Astrocyte (in vitro differentiated cells and primary cell): ENCODE results near the gene CHST11. TPM values are rescaled to one million over a fixed set of nuclear protein-coding genes. Genes with fewer than 3 reads are reported as not detected.
A peak's percentile ranks its signal among the peaks of the same experiment; 100 is the strongest.

Experiments used
- DNase-seq: peaks from one replicate; pipeline ENCODE4 v3.0.0-alpha.2; 2010; ENCODE audit warnings: low read depth
- FAIRE-seq: peaks from 2 replicates; lab custom pipeline; 2011; peaks lifted over from hg19 to GRCh38; lab: Jason Lieb, UNC
- H2AFZ ChIP-seq: 2 replicates; pipeline ENCODE4 v1.6.0; 2012; ENCODE audit warnings: low read depth, low read length, inconsistent platforms
- H3K27ac ChIP-seq: 2 replicates; pipeline ENCODE4 v1.5.1; 2011; ENCODE audit warnings: low read depth, low read length, inconsistent platforms
- H3K27me3 ChIP-seq: 2 replicates; pipeline ENCODE4 v1.6.0; 2011; ENCODE audit warnings: low read length, inconsistent platforms; ENCODE audit not compliant: insufficient read depth
- H3K36me3 ChIP-seq: 2 replicates; pipeline ENCODE4 v1.5.1; 2011; ENCODE audit warnings: low read length, inconsistent platforms; ENCODE audit not compliant: insufficient read depth
- H3K4me1 ChIP-seq: 2 replicates; pipeline ENCODE4 v1.5.1; 2011; ENCODE audit warnings: low read length, inconsistent platforms; ENCODE audit not compliant: insufficient read depth
- H3K4me2 ChIP-seq: 2 replicates; pipeline ENCODE4 v1.6.0; 2012; ENCODE audit warnings: low read length, inconsistent platforms
- H3K4me3 ChIP-seq: 2 replicates; pipeline ENCODE4 v1.5.1; 2011; ENCODE audit warnings: low read depth, mild to moderate bottlenecking, low read length, inconsistent platforms; ENCODE audit not compliant: insufficient read depth
- H3K79me2 ChIP-seq: 2 replicates; pipeline ENCODE4 v1.6.0; 2012; ENCODE audit warnings: mild to moderate bottlenecking, low read length, inconsistent platforms; ENCODE audit not compliant: insufficient read depth
- H3K9ac ChIP-seq: 2 replicates; pipeline ENCODE4 v1.6.0; 2012; ENCODE audit warnings: mild to moderate bottlenecking, low read length, inconsistent platforms
- H3K9me3 ChIP-seq: 2 replicates; pipeline ENCODE4 v1.5.1; 2012; ENCODE audit warnings: low read depth, mild to moderate bottlenecking, low read length, inconsistent platforms; ENCODE audit not compliant: insufficient read depth
- H4K20me1 ChIP-seq: 2 replicates; pipeline ENCODE4 v1.6.0; 2012; ENCODE audit warnings: low read length, inconsistent platforms; ENCODE audit not compliant: insufficient read depth
- H3K27ac Mint-ChIP-seq: one replicate; pipeline ENCODE4 v1.8.0; 2021; ENCODE audit warnings: mild to moderate bottlenecking, mixed read lengths; ENCODE audit not compliant: unreplicated experiment
- H3K27me3 Mint-ChIP-seq: one replicate; pipeline ENCODE4 v1.8.0; 2021; ENCODE audit warnings: low read depth, mixed read lengths; ENCODE audit not compliant: unreplicated experiment
- H3K36me3 Mint-ChIP-seq: one replicate; pipeline ENCODE4 v1.8.0; 2021; ENCODE audit warnings: low read depth, mixed read lengths; ENCODE audit not compliant: unreplicated experiment
- H3K4me1 Mint-ChIP-seq: one replicate; pipeline ENCODE4 v1.8.0; 2021; ENCODE audit warnings: low read depth, mixed read lengths; ENCODE audit not compliant: unreplicated experiment
- H3K4me3 Mint-ChIP-seq: one replicate; pipeline ENCODE4 v1.8.0; 2021; ENCODE audit warnings: mild to moderate bottlenecking, moderate library complexity, mixed read lengths; ENCODE audit not compliant: unreplicated experiment
- H3K9me3 Mint-ChIP-seq: one replicate; pipeline ENCODE4 v1.8.0; 2021; ENCODE audit warnings: mild to moderate bottlenecking, mixed read lengths; ENCODE audit not compliant: unreplicated experiment
- EZH2 ChIP-seq: IDR thresholded peaks from 2 replicates; pipeline ENCODE4 v1.6.1; 2012; ENCODE audit warnings: mild to moderate bottlenecking, low read length, inconsistent platforms; ENCODE audit not compliant: insufficient read depth
- total RNA-seq: library from RNA; stranded (reverse); gene quantifications from 2 replicates; pipeline ENCODE4 v1.2.1, GENCODE V29; 2021
- TF ChIP-seq, protein P1 (sequence below): IDR thresholded peaks from 2 replicates; pipeline ENCODE4 v1.5.1; 2011; ENCODE audit warnings: low read depth, mild to moderate bottlenecking, inconsistent platforms, low read length, moderate library complexity; ENCODE audit not compliant: insufficient read depth

Gene CHST11
- total RNA-seq, 1 donor from 2014 or later: 30.2 TPM

DNA sequence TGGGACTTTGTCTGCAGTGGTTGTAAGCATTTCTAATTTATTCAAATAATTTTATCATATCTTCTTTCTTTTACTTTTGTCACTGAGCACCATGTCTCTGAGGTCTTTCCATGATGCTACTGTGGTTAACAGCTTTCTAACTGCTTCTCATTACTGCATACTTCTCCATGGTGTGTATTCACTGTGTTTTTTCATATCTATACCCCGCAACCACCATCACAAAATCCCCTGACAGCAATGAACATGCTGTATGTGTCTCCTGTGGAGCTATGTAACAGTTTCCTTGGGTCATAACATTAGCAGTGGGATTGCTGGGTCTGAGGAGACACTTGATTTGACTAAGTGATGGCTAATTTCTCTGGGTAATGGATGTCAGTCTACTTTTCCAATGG lies 29.2 kb upstream of the CHST11 start:
- H3K27me3 Mint-ChIP-seq: peaks cover 13% of the 10 kb centered on the region
- H3K4me1 Mint-ChIP-seq: peaks cover 12% of the 10 kb centered on the region
- no peak for FAIRE-seq

DNA sequence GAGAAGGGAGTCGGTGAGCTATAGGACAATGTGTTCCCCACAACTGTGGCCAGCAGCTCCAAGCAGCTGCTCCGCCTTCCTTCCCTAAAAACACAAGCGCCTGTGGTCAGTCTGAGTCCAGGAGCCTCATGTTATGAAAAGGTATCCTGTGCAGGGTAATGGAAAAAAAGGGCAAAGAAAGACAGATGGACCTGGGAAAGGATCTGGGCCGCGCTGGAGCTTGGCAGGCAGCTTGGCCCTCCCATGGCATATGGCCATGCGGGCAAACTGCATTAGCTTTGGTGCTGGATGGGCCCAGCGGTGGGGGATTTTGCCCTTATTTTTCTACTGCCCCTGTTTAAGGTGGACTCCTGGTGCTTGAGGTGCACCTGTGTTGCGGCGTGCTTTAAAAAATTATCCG lies 23.7 kb upstream of the CHST11 start:
- H3K36me3 ChIP-seq: no peaks in the 10 kb centered on the region
- no peaks in the 10 kb centered on the region for H3K4me1 ChIP-seq
- no peak overlapping the region for H3K27ac ChIP-seq
- H3K79me2 ChIP-seq: no peaks in the 10 kb centered on the region
- no peak for FAIRE-seq
- no peak overlapping the region for H3K9ac ChIP-seq
- peaks cover 37% of the 10 kb centered on the region for H3K27me3 ChIP-seq
- H4K20me1 ChIP-seq: no peaks in the 10 kb centered on the region
- Mint-ChIP-seq H3K36me3 (no peaks in the 10 kb centered on the region), H3K9me3 (no peaks in the 10 kb centered on the region), H3K27ac (no peak overlapping the region), H3K4me3 (no peak overlapping the region), H3K4me1 (no peaks in the 10 kb centered on the region), H3K27me3 (peaks cover 24% of the 10 kb centered on the region)
- no peaks in the 10 kb centered on the region for H3K9me3 ChIP-seq
- H3K4me2 ChIP-seq: no peak overlapping the region
- H2AFZ ChIP-seq: no peak overlapping the region
- TF ChIP-seq EZH2: no peak
- no peak overlapping the region for H3K4me3 ChIP-seq
- DNase-seq: no peak

More for the DNA sequence above, 29.2 kb upstream of the CHST11 start:
- Histone ChIP-seq H2AFZ (no peak overlapping the region), H3K36me3 (no peaks in the 10 kb centered on the region), H3K9ac (no peak overlapping the region), H3K27me3 (peaks cover 39% of the 10 kb centered on the region), H3K4me1 (no peaks in the 10 kb centered on the region), H3K79me2 (no peaks in the 10 kb centered on the region), H3K4me2 (no peak overlapping the region), H3K27ac (no peak overlapping the region), H3K4me3 (no peak overlapping the region), H4K20me1 (no peaks in the 10 kb centered on the region), H3K9me3 (no peaks in the 10 kb centered on the region)
- Mint-ChIP-seq H3K4me3 (no peak overlapping the region), H3K9me3 (peaks cover 6% of the 10 kb centered on the region), H3K36me3 (no peaks in the 10 kb centered on the region), H3K27ac (peak overlapping the region; percentile 29)
- TF ChIP-seq, protein P1, sequence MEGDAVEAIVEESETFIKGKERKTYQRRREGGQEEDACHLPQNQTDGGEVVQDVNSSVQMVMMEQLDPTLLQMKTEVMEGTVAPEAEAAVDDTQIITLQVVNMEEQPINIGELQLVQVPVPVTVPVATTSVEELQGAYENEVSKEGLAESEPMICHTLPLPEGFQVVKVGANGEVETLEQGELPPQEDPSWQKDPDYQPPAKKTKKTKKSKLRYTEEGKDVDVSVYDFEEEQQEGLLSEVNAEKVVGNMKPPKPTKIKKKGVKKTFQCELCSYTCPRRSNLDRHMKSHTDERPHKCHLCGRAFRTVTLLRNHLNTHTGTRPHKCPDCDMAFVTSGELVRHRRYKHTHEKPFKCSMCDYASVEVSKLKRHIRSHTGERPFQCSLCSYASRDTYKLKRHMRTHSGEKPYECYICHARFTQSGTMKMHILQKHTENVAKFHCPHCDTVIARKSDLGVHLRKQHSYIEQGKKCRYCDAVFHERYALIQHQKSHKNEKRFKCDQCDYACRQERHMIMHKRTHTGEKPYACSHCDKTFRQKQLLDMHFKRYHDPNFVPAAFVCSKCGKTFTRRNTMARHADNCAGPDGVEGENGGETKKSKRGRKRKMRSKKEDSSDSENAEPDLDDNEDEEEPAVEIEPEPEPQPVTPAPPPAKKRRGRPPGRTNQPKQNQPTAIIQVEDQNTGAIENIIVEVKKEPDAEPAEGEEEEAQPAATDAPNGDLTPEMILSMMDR: no peak
- TF ChIP-seq EZH2: no peak
- DNase-seq: no peak

DNA sequence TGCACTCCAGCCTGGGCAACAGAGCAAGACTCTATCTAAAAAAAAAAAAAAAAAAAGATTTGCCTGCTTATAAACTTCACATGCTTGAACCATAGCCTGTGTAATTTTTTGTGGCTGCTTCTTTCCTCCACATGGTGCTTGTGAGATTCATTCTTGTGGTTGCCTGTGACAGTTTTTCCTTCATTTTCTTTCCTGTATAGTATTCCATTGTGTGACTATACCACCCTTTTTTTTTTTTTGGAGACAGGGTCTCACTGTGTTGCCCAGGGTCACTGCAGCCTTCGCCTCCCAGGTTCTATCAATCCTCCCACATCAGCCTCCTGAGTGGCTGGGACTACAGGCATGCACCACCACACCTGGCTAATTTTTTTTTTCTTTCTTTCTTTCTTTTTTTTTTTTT lies 22.6 kb upstream of the CHST11 start:
- H3K27ac ChIP-seq: no peak overlapping the region
- H3K9me3 Mint-ChIP-seq: no peaks in the 10 kb centered on the region
- H3K27me3 ChIP-seq: peaks cover 37% of the 10 kb centered on the region
- H3K4me1 Mint-ChIP-seq: no peaks in the 10 kb centered on the region
- no peaks in the 10 kb centered on the region for H3K4me1 ChIP-seq
- no peaks in the 10 kb centered on the region for H3K9me3 ChIP-seq
- H2AFZ ChIP-seq: no peak overlapping the region
- H3K4me3 ChIP-seq: no peak overlapping the region
- DNase-seq: no peak
- H3K36me3 ChIP-seq: no peaks in the 10 kb centered on the region
- TF ChIP-seq, protein P1: no peak
- TF ChIP-seq EZH2: no peak
- H3K4me2 ChIP-seq: no peak overlapping the region
- H4K20me1 ChIP-seq: no peaks in the 10 kb centered on the region
- H3K9ac ChIP-seq: no peak overlapping the region
- H3K79me2 ChIP-seq: no peaks in the 10 kb centered on the region
- no peak overlapping the region for H3K4me3 Mint-ChIP-seq
- no peak overlapping the region for H3K27ac Mint-ChIP-seq
- no peaks in the 10 kb centered on the region for H3K36me3 Mint-ChIP-seq
- FAIRE-seq: no peak
- H3K27me3 Mint-ChIP-seq: peaks cover 24% of the 10 kb centered on the region
